Right renal cortex interstitium (tissue), 3 donors: Measurements from ENCODE around the gene LYZL4. TPM values are rescaled to one million over a fixed set of nuclear protein-coding genes. Genes with fewer than 3 reads are reported as not detected.

Experiments
- DNase-seq, 3 donors: peaks; one replicate each; pipeline ENCODE4 v3.0.0-alpha.2; 2013; ENCODE audit warnings: low read depth in 3 of 3, low spot score in 2 of 3
- polyA plus RNA-seq, 3 donors: library from polyadenylated mRNA; unstranded; fragments of 120-200 nt; gene quantifications; one replicate each; pipeline ENCODE4 v1.2.1, GENCODE V29; 2013; ENCODE audit not compliant: insufficient read length in 3 of 3

Gene LYZL4
- polyA plus RNA-seq, 3 donors, result not detected

DNA sequence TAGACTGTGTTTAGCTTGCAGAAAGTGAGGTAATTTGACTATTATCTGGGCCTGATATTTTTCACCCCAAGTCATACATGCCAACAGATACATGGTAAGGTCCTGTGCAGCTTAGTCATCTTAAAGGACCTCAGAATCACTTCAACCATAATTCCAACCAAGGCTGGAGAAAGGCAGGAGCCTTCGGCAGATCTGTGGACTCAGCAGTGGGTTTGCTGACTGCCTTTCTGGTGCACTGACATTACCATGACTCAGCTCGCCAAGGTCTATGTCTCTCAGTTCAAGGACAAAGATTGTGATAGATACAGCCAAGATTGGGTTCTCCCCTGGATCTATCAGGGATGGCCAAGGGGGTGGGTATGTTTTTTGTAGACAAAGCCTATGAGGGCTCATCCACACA, 32.7 kb downstream of the LYZL4 start:
- DNase-seq, result no peak

DNA sequence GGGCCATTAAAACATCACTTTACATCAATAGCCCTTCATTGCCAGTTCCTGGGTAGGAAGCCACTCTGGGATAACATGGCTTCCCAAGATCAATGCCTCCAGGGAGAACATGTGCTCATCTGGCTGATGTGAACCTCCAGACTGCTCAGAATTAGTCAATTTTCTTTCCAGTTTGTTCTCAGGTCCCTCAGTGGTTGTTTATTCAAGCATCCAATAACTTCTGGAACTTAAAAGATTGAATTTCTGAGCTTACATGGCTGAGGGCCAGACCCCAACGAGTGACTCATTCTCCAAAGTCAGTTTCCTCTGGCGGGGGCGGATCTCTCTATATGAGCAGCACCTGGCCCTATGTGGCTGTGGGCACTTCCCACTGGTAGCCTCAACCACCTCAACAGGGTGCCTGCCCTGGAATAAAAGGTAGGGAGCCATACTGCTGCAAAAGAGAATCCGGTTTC, 34.0 kb downstream of the LYZL4 start:
- DNase-seq, result no peak

DNA sequence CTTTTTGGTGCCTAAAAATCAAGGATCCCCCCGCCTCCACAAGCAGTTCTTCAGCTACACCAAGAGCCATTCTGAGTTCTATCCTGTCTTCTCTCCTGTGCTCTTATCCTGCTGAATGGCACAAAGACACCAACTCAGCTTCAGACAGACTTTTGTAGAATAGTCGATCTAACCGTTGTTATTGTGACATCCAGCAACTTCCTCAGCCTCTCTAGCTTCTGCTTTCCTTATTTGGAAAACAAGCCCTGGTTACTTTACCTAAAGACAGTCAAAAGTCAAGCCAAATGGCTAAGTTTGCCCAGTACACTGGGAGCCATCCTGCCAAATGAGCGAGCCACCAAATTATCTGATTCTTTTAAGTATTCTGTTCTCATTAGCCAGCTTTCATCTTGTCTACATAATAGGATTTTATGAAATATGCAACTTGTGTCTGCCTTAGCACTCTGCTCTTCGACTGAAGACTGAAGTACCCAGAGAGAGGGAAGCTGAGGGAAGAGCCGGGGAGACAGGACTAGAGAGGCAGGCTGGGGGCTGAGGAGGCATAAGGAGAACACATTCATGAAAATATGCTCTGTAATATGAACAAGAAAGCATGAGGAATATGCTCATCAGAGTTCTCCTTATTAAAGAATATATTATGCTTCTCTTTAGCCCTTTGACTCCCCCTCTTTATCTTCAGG, 35.1 kb downstream of the LYZL4 start:
- DNase-seq, result no peak

DNA sequence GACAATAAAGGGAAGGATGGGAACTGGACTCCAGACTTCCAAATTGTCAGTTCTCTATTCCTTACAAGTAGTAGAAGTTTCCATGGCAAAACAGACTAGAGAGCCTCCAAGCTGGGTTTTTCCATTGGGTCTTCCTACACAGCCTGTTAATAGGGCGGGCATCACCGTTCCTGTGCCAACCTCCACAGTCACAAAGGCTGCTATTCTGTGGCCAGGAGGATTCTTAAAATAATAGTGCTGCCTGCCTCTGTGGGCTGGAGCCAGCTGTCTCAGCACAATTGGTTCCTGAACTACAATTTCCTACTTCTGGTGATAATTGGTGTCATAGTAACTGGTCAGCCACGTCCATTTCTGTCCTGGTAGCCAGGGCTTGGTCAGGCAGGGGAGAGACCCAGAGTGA, 38.6 kb downstream of the LYZL4 start:
- no peak for DNase-seq

DNA sequence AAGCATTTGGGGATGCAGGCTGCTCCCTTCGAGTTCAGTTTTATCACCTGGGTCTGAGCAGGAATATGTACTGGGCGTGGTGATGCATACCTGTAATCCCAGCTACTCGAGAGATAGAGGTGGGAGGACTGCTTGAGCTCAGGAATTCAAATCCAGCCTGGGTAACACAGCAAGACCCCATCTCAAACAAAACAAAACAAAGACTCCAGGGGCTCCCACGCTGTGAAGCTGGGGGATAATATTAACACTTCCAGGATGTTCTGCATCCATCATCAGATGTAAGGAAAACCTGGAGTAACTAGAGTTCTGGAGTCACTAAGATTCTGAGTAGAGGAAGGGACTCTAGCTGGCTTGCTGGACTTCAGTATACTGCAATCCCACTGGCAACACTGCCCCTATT, 40.6 kb downstream of the LYZL4 start:
- no peak for DNase-seq

DNA sequence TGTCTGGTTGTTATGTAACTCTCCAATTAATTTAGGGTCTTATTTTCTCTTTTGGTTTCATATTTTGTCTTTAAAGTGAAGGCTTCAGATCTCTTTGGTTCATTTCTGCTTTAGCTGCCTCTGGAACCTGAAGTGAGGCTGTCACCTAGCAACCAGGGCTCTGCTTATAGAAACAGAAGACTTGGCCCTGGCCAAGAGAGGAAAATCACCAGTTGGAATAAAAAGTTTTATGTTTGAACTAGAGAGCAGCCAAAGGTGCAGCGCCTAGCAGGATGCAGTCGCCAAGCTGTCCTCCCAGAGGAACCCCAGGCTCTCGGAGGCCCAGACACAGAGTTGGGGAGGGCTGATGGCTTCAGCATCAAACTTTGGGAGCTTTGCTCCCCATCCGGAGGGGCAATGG, 41.1 kb downstream of the LYZL4 start:
- peak in 1 of 3 donors; percentile 7 for DNase-seq

DNA sequence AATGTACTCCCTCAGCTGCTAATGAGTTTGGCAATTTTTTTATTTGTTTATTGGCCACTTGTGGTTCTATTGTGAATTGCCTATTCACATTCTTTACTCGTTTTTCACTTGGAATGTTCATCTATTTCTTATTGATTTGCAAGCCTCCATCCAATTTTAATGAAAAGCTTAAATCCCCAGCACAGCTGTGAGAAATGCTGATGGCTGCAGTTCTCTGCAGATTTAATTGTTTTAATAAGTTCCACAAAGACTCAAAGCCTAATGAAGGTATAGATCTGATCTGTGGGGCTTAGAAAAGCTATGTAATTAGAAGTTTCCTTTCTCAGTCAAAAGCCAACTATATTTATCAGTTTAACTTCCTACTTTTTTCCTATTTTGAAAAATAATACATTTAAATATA, 41.5 kb downstream of the LYZL4 start:
- DNase-seq, result no peak

DNA sequence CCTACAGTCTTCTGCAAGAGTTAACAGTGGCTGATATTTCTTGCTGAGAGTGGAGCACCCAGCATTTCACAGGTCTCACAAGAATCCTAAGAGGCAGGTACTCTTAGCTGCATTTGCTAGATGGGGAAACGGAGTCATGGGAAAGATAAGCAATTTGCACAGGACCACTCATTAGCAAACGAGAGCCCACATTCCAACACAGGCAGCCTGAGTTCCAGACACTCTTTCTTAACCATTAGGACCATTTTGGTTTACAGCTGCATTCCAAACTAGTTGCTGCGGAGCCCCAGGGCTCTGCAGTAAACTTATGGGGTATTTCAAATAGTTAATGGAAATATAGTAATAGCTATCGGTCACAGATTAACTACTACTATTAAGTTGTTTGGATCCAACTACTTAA, 42.5 kb downstream of the LYZL4 start:
- no peak for DNase-seq

DNA sequence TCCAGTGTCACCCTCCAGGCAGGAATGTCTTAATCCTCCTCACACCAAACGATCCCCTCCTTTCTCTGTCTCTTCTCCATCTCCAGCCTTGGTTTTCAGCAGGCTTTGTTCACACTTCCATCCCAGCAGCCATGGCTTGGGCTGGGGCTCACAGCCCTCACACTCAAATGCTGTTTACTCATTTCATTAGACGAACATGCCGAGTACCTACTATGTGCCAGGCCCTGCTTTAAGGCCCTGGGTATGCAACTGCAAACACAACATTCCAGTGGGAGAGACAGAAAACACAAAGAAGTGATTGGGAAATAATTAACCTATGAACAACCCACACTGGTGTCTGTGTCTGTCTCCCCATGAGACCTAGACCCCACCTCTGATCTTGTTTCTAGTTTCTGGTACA, 43.9 kb downstream of the LYZL4 start:
- no peak for DNase-seq

DNA sequence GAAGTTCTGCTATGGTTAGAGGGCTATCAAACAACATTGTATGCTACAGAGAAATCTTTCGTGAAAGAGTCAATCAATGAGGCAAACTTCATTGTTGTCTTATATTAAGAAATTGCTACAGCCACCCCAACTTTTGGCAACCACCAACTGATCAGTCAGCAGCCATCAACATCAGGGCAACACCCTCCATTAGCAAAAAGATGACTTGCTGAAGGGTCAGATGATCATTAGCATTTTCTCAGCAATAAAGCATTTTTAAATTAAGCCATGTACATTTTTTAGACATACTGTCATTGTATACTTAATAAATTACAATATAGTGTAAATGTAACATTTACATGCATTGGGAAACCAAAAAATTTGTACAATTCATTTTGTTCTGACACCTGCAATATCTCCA, 53.1 kb downstream of the LYZL4 start:
- no peak for DNase-seq

DNA sequence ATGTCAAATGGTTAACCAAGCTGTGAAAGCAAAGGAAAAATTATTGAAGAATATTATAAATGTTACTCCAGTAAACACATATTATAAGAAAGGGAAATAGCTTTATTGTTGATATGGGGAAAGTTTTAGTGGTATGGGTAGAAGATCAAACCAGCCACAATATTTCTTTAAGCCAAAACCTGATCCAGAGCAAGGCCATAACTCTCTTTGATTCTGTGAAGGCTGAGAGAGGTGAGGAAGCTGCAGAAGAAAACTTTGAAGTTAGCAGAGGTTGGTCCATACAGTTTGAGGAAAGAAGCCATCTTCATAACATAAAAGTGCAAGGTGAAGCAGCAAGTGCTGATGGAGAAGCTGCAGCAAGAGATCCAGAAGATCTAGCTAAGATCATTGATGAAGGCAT, 54.8 kb downstream of the LYZL4 start:
- DNase-seq, result no peak

DNA sequence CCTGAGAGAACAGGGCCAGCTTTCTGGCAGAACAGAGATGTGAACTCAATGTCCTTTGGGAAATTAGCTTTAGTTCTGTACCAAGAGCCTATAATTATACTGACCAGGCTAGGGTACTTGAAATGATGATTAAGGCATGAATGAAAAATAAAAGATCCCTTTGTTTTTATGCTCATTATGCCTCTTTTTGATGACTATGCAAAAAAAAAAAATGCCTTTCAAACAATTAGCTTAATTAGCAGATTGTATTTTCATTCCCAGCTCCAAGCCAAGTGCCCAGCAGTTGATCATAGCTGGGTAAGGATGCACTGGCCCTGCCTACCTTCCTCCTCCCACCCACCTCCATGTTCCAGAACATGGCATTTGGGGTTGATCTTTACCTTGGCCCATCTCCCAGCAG, 56.8 kb downstream of the LYZL4 start:
- DNase-seq, result no peak

DNA sequence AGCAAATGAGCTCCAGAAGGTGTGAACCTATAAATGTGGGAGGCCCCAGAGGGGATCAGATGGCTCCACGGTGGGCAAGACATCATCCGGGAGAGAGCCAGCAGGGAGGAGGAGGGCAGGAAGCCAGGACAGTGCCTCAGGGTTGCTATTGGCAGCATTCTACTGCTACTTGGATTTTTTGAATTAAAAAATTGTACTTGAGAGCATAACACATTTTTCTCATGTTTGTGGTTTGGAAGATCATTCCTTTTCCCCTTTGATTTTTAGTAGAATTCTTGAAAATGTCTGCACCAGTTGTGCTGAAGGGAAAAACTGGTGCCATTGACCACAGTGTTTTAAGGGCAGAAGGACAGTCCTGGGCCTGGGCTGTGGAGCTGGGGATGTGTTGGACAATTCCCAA, 59.2 kb downstream of the LYZL4 start:
- no peak for DNase-seq

DNA sequence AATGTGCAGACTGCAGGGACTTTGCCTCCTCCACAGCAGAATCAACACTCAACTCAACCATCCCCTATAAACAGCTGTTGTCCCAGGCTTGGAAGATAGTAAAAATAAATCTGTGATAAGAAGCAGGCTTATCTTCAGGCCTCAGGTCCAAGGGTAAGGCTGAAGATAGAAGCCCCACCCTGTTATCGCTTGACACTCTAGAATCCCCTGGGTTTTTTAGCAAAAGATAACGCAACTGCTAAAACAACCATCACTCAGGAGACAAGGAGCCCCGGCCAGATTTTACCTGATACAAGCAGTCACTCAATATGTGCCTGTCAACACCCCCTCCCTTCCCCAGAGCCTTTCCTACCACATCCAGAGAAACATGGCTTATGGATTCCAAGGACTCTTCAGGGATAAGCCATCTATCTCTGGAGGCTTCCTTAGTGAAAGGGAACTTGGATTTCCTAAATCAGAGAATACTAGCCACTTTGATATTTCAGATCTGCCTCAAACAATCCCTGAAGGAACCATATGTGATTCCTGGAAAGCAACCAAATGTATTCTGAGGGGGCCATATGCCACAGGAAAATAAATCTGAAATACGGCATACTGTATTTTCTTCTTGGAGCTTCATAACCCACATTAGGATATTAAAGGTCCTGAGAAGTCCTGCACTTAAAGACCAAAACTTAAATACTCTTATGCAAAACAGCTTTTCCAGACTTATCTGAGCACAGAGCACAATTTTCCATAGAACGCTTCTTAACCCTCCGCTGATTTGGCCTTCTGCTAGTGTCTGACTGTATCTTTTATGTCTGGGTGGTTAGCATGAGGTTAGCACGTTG, 60.4 kb downstream of the LYZL4 start:
- DNase-seq, result no peak

DNA sequence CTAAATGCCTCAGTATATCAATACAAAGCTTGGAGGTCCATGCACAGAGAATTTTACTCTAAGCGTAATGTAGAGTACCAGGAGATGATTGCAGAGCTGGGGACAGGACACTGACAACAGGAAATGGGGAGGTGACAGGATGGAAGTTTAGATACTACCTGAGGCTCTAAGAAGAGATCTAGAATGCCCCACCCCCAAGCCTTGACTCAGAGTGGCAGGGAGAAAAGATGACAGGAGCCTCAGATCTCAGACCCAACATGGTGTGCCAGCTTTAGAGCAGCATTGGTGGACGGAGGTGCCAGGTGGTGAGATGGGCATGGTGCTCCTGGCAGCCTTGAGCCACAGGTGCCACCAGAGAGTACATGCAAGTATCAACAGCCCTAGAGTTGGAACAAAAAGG, 62.5 kb downstream of the LYZL4 start:
- DNase-seq, result no peak

Other genes starting within 250 kb of the LYZL4 start
- under 1 TPM; 0.11 to 0.53 (median 0.23) TPM for gene CCK, start 144.4 kb downstream of the LYZL4 start, polyA plus RNA-seq
- gene VIPR1, start 92.0 kb upstream of the LYZL4 start, polyA plus RNA-seq, result 1 to 10 TPM in 1 of 3 donors, under 1 TPM in 2; 0.74 to 1.3 (median 0.93) TPM
- gene SEC22C, start 171.4 kb upstream of the LYZL4 start, polyA plus RNA-seq, result 10 to 100 TPM; 41.0 to 45.8 (median 44.6) TPM
- gene SS18L2, start 180.2 kb upstream of the LYZL4 start, polyA plus RNA-seq, result 10 to 100 TPM; 24.3 to 24.6 (median 24.5) TPM
- 10 to 100 TPM; 57.4 to 67.2 (median 63.6) TPM for gene NKTR, start 190.1 kb upstream of the LYZL4 start, polyA plus RNA-seq
- 10 to 100 TPM; 14.5 to 15.6 (median 15.2) TPM for gene ZBTB47, start 243.1 kb upstream of the LYZL4 start, polyA plus RNA-seq